Measurements from ENCODE around the gene C1QL1. TPM values are rescaled to one million over a fixed set of nuclear protein-coding genes. Genes with fewer than 3 reads are reported as not detected.
A peak's percentile ranks its signal among the peaks of the same experiment; 100 is the strongest.

Gene C1QL1
- total and polyA plus RNA-seq, 4 donors: 6.7 to 81.8 (median 49.9) TPM

GRCh38 chr17:44925731-44926697 is 42.1 kb downstream of the C1QL1 start:
- Histone ChIP-seq H3K4me3 (ENCODE audit: low read depth, low read length) (no peak overlapping the region), H3K27me3 (ENCODE audit: control insufficient read depth, insufficient read depth, low read length) (peaks cover 3% of the 10 kb centered on the region), H3K27ac (ENCODE audit: low read depth, low read length) (no peak overlapping the region), H3K36me3 (ENCODE audit: control insufficient read depth, insufficient read depth, low read length) (peaks cover 29% of the 10 kb centered on the region), H3K9me3 (ENCODE audit: control insufficient read depth, insufficient read depth, low read length) (no peaks in the 10 kb centered on the region), H3K4me1 (ENCODE audit: control insufficient read depth, insufficient read depth, low read length) (peaks cover 33% of the 10 kb centered on the region)
- no peak for DNase-seq (ENCODE audit: low read depth in 4 of 6, low spot score in 6 of 6)
- 93% methylated on average over 12 of the region's 18 CpGs for WGBS (ENCODE audit: insufficient coverage)

DNA sequence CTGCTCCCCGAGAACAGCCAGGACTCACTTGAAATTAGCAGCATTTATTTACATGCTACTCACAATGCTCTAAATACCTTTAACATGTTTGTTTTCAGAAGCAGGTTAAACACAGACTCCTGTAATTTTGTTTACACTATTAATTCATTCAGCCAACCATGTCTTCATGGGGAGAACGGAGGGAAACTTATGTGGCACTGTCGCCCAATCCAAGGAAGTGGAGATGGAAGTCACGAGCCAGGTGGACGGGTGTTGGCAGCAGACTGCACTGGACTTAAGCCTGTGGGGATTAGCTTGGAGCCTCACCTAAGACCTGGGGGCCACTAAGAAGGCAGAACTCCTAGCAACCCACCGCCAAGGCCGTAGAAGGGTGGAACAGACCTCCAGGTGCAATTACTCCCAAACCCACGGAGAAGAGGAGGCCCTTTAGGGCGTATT is 44.0 kb downstream of the C1QL1 start:
- Histone ChIP-seq H3K9me3 (ENCODE audit: control insufficient read depth, insufficient read depth, low read length) (no peaks in the 10 kb centered on the region), H3K27ac (ENCODE audit: low read depth, low read length) (no peak overlapping the region)
- DNase-seq (ENCODE audit: low read depth in 4 of 6, low spot score in 6 of 6): no peak

DNA sequence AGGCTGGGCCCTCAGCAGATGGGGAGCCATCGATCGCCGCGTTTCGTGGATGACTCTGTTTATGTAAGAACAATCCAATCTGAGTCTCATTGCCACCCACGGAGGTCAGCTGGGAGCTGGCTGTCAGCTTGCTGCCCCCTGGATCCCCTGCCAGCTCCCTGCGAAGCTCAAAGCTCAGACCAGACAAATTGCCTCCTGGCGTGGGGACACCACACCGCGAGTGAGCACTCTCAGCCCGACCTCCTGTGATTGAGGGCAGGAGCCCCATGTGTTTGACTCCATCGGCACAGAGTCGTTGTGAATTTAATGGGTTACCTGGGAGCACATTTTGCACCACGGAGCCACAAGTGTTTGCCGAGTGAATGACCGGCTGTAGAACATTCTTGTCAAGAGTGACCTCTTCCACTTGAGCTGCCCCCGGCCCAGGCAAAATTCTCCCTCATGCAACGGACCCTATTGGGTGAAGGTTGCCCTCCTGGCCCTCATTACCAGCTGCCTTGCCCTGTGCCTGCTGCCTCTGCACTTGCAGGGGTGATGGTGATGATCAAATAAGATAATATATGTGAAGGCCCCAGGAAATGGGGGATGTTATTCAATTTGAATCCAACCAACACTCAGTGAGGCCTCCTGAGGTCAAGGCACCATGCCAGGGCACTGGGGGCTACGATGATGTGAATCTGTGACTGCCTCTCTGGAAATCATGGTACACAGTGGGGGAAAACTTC is 45.2 kb downstream of the C1QL1 start:
- no peak for DNase-seq (ENCODE audit: low read depth in 4 of 6, low spot score in 6 of 6)
- no peak overlapping the region for H3K27ac ChIP-seq (ENCODE audit: low read depth, low read length)
- no peak overlapping the region for H3K4me3 ChIP-seq (ENCODE audit: low read depth, low read length)
- no peaks in the 10 kb centered on the region for H3K9me3 ChIP-seq (ENCODE audit: control insufficient read depth, insufficient read depth, low read length)
- H3K4me1 ChIP-seq (ENCODE audit: control insufficient read depth, insufficient read depth, low read length): peaks cover 59% of the 10 kb centered on the region
- 36% methylated on average over 18 of the region's 19 CpGs for WGBS (ENCODE audit: insufficient coverage)
- H3K27me3 ChIP-seq (ENCODE audit: control insufficient read depth, insufficient read depth, low read length): peaks cover 3% of the 10 kb centered on the region
- peaks cover 18% of the 10 kb centered on the region for H3K36me3 ChIP-seq (ENCODE audit: control insufficient read depth, insufficient read depth, low read length)

More for the DNA sequence above, 44.0 kb downstream of the C1QL1 start:
- H3K27me3 ChIP-seq (ENCODE audit: control insufficient read depth, insufficient read depth, low read length): peaks cover 3% of the 10 kb centered on the region
- 76% methylated on average over 3 of the region's 9 CpGs for WGBS (ENCODE audit: insufficient coverage)
- H3K4me1 ChIP-seq (ENCODE audit: control insufficient read depth, insufficient read depth, low read length): peaks cover 52% of the 10 kb centered on the region
- H3K4me3 ChIP-seq (ENCODE audit: low read depth, low read length): no peak overlapping the region
- H3K36me3 ChIP-seq (ENCODE audit: control insufficient read depth, insufficient read depth, low read length): peaks cover 28% of the 10 kb centered on the region

DNA sequence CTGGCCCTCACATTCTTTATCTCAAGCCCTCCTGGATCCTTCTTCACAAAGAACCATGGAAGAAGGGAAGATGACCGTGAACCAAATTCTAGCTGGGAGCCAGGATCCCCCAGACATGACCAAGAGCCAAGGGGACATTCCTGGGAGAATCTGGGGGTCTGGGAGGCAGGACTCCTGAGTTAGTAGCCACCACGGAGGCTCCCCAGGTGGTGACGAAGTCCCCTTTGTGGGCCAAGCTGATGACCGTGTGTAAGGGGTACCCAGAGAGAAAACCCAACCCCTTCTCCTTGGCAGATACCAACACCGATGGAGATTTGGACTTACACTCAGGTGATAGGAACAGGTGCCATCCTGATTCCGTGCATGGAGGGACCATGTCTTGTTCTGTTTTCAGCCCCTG is 46.0 kb downstream of the C1QL1 start:
- Histone ChIP-seq H3K27me3 (ENCODE audit: control insufficient read depth, insufficient read depth, low read length) (peaks cover 3% of the 10 kb centered on the region), H3K4me3 (ENCODE audit: low read depth, low read length) (no peak overlapping the region), H3K4me1 (ENCODE audit: control insufficient read depth, insufficient read depth, low read length) (peaks cover 66% of the 10 kb centered on the region), H3K36me3 (ENCODE audit: control insufficient read depth, insufficient read depth, low read length) (peaks cover 12% of the 10 kb centered on the region), H3K9me3 (ENCODE audit: control insufficient read depth, insufficient read depth, low read length) (no peaks in the 10 kb centered on the region), H3K27ac (ENCODE audit: low read depth, low read length) (no peak overlapping the region)
- 95% methylated on average over 5 of the region's 6 CpGs for WGBS (ENCODE audit: insufficient coverage)
- DNase-seq (ENCODE audit: low read depth in 4 of 6, low spot score in 6 of 6): no peak

GRCh38 chr17:44921122-44921882 is 46.8 kb downstream of the C1QL1 start:
- Histone ChIP-seq H3K9me3 (ENCODE audit: control insufficient read depth, insufficient read depth, low read length) (no peaks in the 10 kb centered on the region), H3K4me3 (ENCODE audit: low read depth, low read length) (no peak overlapping the region), H3K27me3 (ENCODE audit: control insufficient read depth, insufficient read depth, low read length) (peaks cover 3% of the 10 kb centered on the region), H3K4me1 (ENCODE audit: control insufficient read depth, insufficient read depth, low read length) (peaks cover 75% of the 10 kb centered on the region), H3K27ac (ENCODE audit: low read depth, low read length) (no peak overlapping the region), H3K36me3 (ENCODE audit: control insufficient read depth, insufficient read depth, low read length) (peaks cover 6% of the 10 kb centered on the region)
- DNase-seq (ENCODE audit: low read depth in 4 of 6, low spot score in 6 of 6): no peak
- WGBS (ENCODE audit: insufficient coverage): 29% methylated on average over 6 of the region's 11 CpGs

DNA sequence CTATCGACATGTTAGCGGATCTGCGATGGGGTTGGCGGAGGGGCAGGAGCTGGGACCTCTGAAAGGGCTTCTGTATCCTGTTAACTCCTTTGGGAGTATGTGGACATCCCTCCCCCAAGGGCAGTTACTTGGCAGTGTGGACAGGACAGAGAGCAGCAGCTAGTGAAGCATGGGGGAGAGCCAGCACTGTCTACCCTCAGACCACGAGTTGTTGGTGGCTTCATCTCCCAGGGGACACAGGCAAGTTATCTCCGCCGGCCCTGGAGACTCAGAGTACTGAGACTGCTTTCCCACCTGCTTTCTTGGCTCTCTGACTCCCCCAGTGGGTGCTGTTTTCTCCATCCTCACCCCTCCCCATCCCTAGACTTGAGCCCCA is 47.5 kb downstream of the C1QL1 start:
- peaks cover 3% of the 10 kb centered on the region for H3K27me3 ChIP-seq (ENCODE audit: control insufficient read depth, insufficient read depth, low read length)
- DNase-seq (ENCODE audit: low read depth in 4 of 6, low spot score in 6 of 6): no peak
- H3K4me3 ChIP-seq (ENCODE audit: low read depth, low read length): no peak overlapping the region
- H3K9me3 ChIP-seq (ENCODE audit: control insufficient read depth, insufficient read depth, low read length): no peaks in the 10 kb centered on the region
- no peak overlapping the region for H3K27ac ChIP-seq (ENCODE audit: low read depth, low read length)
- H3K36me3 ChIP-seq (ENCODE audit: control insufficient read depth, insufficient read depth, low read length): no peaks in the 10 kb centered on the region
- 29% methylated on average over 2 of the region's 7 CpGs for WGBS (ENCODE audit: insufficient coverage)
- H3K4me1 ChIP-seq (ENCODE audit: control insufficient read depth, insufficient read depth, low read length): peaks cover 82% of the 10 kb centered on the region

DNA sequence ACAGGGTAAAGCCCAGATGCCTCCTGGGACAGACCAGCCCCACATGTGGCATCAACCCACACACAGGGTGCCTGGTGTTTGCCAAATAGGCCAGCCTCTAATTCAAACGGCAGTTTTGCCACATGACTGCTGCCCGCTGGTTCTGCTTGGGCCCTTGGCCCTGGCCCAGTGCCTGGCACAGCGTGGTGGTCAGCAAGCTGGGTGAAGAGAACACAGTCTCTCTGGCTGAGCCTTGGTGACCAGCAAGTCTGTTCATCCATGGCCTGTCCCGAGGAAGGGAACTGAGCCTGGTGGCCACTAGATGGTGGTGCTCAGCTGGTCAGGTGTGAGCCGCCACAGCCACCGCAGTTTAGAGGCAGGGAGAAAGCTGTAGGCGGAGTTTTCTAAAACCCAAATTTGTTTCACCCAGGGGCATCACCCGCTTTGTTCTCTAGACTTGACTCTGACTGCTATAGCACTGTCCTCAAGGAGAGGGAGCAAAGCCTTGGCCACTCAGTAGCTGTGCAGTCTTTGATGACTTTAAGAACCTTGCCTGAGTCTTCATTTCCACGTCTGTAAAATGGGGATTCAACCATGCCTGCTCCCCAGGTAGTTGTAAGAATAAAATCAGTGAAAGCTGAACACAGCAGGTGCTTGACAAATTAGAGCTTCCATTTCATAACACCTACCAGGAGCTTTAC is 48.1 kb downstream of the C1QL1 start:
- Histone ChIP-seq H3K4me1 (ENCODE audit: control insufficient read depth, insufficient read depth, low read length) (peaks cover 87% of the 10 kb centered on the region), H3K36me3 (ENCODE audit: control insufficient read depth, insufficient read depth, low read length) (peaks cover under 1% of the 10 kb centered on the region), H3K9me3 (ENCODE audit: control insufficient read depth, insufficient read depth, low read length) (no peaks in the 10 kb centered on the region), H3K4me3 (ENCODE audit: low read depth, low read length) (no peak overlapping the region), H3K27ac (ENCODE audit: low read depth, low read length) (peak overlapping the region; percentile 63), H3K27me3 (ENCODE audit: control insufficient read depth, insufficient read depth, low read length) (peaks cover 3% of the 10 kb centered on the region)
- peak in 5 of 6 donors; percentile 63 to 94 (median 76) for DNase-seq (ENCODE audit: low read depth in 4 of 6, low spot score in 6 of 6)
- WGBS (ENCODE audit: insufficient coverage): 10% methylated on average over 5 of the region's 9 CpGs

DNA sequence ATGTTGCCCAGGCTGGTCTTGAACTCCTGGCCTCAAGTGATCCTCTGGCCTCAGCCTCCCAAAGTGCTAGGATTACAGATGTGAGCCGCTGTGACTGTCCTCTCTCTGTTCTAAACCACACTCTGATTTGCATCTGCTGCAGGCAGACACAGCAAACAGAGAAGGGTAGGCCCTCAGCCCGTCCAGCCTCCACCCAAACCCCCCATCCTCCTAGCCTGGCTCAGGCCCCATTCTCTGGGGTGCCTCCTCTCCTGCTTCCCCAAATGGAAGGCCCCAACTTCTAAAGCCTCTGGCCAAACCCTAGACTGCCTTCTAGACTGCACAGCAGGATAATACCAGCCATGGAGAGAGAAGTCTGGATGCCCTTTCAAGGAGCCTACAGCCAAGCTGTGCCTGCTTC is 48.7 kb downstream of the C1QL1 start:
- Histone ChIP-seq H3K4me3 (ENCODE audit: low read depth, low read length) (no peak overlapping the region), H3K27me3 (ENCODE audit: control insufficient read depth, insufficient read depth, low read length) (peaks cover 3% of the 10 kb centered on the region), H3K36me3 (ENCODE audit: control insufficient read depth, insufficient read depth, low read length) (peaks cover 5% of the 10 kb centered on the region), H3K4me1 (ENCODE audit: control insufficient read depth, insufficient read depth, low read length) (peaks cover 93% of the 10 kb centered on the region), H3K9me3 (ENCODE audit: control insufficient read depth, insufficient read depth, low read length) (no peaks in the 10 kb centered on the region), H3K27ac (ENCODE audit: low read depth, low read length) (peak overlapping the region; percentile 63)
- DNase-seq (ENCODE audit: low read depth in 4 of 6, low spot score in 6 of 6): no peak
- 40% methylated on average over 2 of the region's 2 CpGs for WGBS (ENCODE audit: insufficient coverage)

- no peak for DNase-seq (ENCODE audit: low read depth in 4 of 6, low spot score in 6 of 6)
- no peaks in the 10 kb centered on the region for H3K9me3 ChIP-seq (ENCODE audit: control insufficient read depth, insufficient read depth, low read length)
- H3K27me3 ChIP-seq (ENCODE audit: control insufficient read depth, insufficient read depth, low read length): peaks cover 3% of the 10 kb centered on the region
- H3K4me3 ChIP-seq (ENCODE audit: low read depth, low read length): no peak overlapping the region
- peaks cover 14% of the 10 kb centered on the region for H3K36me3 ChIP-seq (ENCODE audit: control insufficient read depth, insufficient read depth, low read length)
- 86% methylated on average over 1 of the region's 2 CpGs for WGBS (ENCODE audit: insufficient coverage)
- no peak overlapping the region for H3K27ac ChIP-seq (ENCODE audit: low read depth, low read length)
- H3K4me1 ChIP-seq (ENCODE audit: control insufficient read depth, insufficient read depth, low read length): peaks cover 83% of the 10 kb centered on the region
These were observed 50.1 kb downstream of the C1QL1 start for GRCh38 chr17:44918006-44918405.
